Heart right ventricle (tissue), 16 donors: ENCODE results near the gene ZSCAN26. TPM values are rescaled to one million over a fixed set of nuclear protein-coding genes. Genes with fewer than 3 reads are reported as not detected.

ENCODE experiments used
- ATAC-seq, 8 donors: fragments of 200-7000 bp; cut with Tn5 transposase; one replicate each; pipeline ENCODE4 v1.9.1; 2020; ENCODE audit warnings: mild to moderate bottlenecking in 8 of 8, moderate library complexity in 8 of 8, moderate number of reproducible peaks in 1 of 8
- DNase-seq, 2 donors: peaks; one replicate each; pipeline ENCODE4 v3.0.0-alpha.2; 2020
- H3K27ac ChIP-seq, 10 donors: fragments of 200-600 bp; sonication (generic) in 2 of 10; one replicate each; pipeline versions ENCODE4 v1.5.0 to v1.8.0; 2020 to 2022; ENCODE audit warnings: mild to moderate bottlenecking in 3 of 10
- H3K27me3 ChIP-seq, 7 donors: fragments of 200-600 bp; one replicate each; pipeline ENCODE4 v1.8.0; 2021 to 2022; ENCODE audit warnings: mild to moderate bottlenecking in 2 of 7
- H3K36me3 ChIP-seq, 9 donors: fragments of 200-600 bp; sonication (generic) in 1 of 9; one replicate each; pipeline versions ENCODE4 v1.5.0 to v1.8.0; 2020 to 2022; ENCODE audit warnings: mild to moderate bottlenecking in 2 of 9
- H3K4me1 ChIP-seq, 9 donors: fragments of 200-600 bp; sonication (generic) in 1 of 9; one replicate each; pipeline versions ENCODE4 v1.5.0 to v1.8.0; 2020 to 2022; ENCODE audit warnings: mild to moderate bottlenecking in 4 of 9
- H3K4me3 ChIP-seq, 10 donors: fragments of 200-600 bp; sonication (generic) in 2 of 10; one replicate each; pipeline versions ENCODE4 v1.5.0 to v1.8.0; 2020 to 2022; ENCODE audit warnings: mild to moderate bottlenecking in 7 of 10, moderate library complexity in 2 of 10
- H3K9me3 ChIP-seq, 11 donors: fragments of 200-600 bp in 10 of 11; sonication (generic) in 2 of 11; one replicate each; pipeline versions ENCODE4 v1.5.0 to v1.8.0; 2013 to 2022; ENCODE audit warnings: mild to moderate bottlenecking in 2 of 11, control low read depth in 1 of 11, moderate library complexity in 1 of 11
- CTCF ChIP-seq, 9 donors: fragments of 200-600 bp; sonication (generic) in 2 of 9; IDR thresholded peaks; one replicate each; pipeline versions ENCODE4 v1.5.0 to v1.8.0; 2021 to 2022; ENCODE audit warnings: antibody characterized with exemption in 9 of 9, mild to moderate bottlenecking in 5 of 9, moderate library complexity in 1 of 9
- WGBS, 2 donors: extraction: QIAGEN DNeasy Blood & Tissue Kit; methylation state at CpG; one replicate each; pipeline ENCODE4 v1.1.7; 2013; ENCODE audit warnings: inconsistent platforms in 1 of 2; 5-methylcytosine and 5-hydroxymethylcytosine counted together
- intact Hi-C, 10 donors: fragments of 100-400 bp; cut with DNase I; formaldehyde crosslinking; loops; one replicate each; pipeline versions ENCODE4 v1.11.1 to v1.14.2; 2022
- polyA plus RNA-seq, 2 donors: library from polyadenylated mRNA; stranded (reverse); fragments of 200-250 nt; gene quantifications; one replicate each; pipeline ENCODE4 v1.2.3, GENCODE V29; 2013
- total RNA-seq, 10 donors: library from RNA; stranded (reverse); fragmentation: NEBNext Ultra II Directional in 3 of 10; extraction: Animal tissue kit (Norgen Biotek cat#: 25700) in 3 of 10; gene quantifications; one replicate each; pipeline versions ENCODE4 v1.2.1 to v1.2.4, GENCODE V29; 2021 to 2023
- donor health status: Arrhythmogenic right ventricular cardiomyopathy.
- donor health status: ischemic (EF 13 %, LVEDD 7.1; RV severe dilation, severe dysfunction).
- donor health status: healthy with polysubstance abuse.
- donor health status: DM: no; HTN: yes; CAD: no.
- donor health status: DM: no; HTN: no; CAD: no.
- donor health status: ischemic (EF 25% LVEDD 6.9; RV normal size, moderate dysfunction).
- donor health status: ischemic (EF 25% LVEDD 5.7; RV mildly dilated, moderate dysfunction).
- donor health status: healthy.
- donor health status: DM: yes; HTN: yes; CAD: no.
- donor health status: Ischemic cardiomyopathy.
- donor health status: ischemic (EF 35%, LVEDD 5.7; RV mildly dilated, moderate dysfunction).
- donor health status: nonischemic (EF 11% LVEDD 7.7; RV severe dilation, severe dysfunction).
- donor health status: DM: yes; HTN: yes; CAD: no.
- donor health status: PGD.
- donor health status: ischemic (EF 29% LVEDD 5.4; RV normal size, mild dysfunction).
- donor health status: nonischemic (EF 23%, LVEDD 6.1; RV moderate dilation, normal function).

ZSCAN26 gene
- total and polyA plus RNA-seq, 12 donors = 7.5 to 17.8 (median 12.7) TPM

- peak overlapping the region in 1 of 10 donors; percentile 86 for H3K4me3 ChIP-seq
- no peak overlapping the region for H3K27ac ChIP-seq
- H3K36me3 ChIP-seq = peaks cover 0 to 48% (median 36%) of the 10 kb centered on the region in 9 donors
- no peaks in the 10 kb centered on the region for H3K9me3 ChIP-seq
- no peak for TF ChIP-seq CTCF (IDR thresholded peaks at IDR 0.05)
- peaks cover 3 to 29% (median 14%) of the 10 kb centered on the region in 9 donors for H3K4me1 ChIP-seq
- peaks cover 0 to 19% (median 9%) of the 10 kb centered on the region in 7 donors for H3K27me3 ChIP-seq
- DNase-seq = no peak
- no peak for ATAC-seq
- intact Hi-C loops = loop anchor here in 6 of 10 donors (5.0 to 10.0 kb wide), 5 partner anchors 84 to 144 kb away; partner anchors contain the start of genes ZKSCAN8 (in 2 of the 6) and ZNF165 (in 1 of the 6)
- 89 to 94% methylated on average over 2 of the region's 2 CpGs for WGBS, 2 donors
Observed at GRCh38 chr6:28226460-28226859, 40.5 kb upstream of the ZSCAN26 start.

GRCh38 chr6:28232785-28233184 lies 34.2 kb upstream of the ZSCAN26 start:
- 97 to 98% methylated on average over 11 of the region's 11 CpGs for WGBS, 2 donors

GRCh38 chr6:28235912-28236452 lies 31.0 kb upstream of the ZSCAN26 start:
- H3K9me3 ChIP-seq = no peaks in the 10 kb centered on the region
- H3K27me3 ChIP-seq = no peaks in the 10 kb centered on the region
- H3K36me3 ChIP-seq = peaks cover 0 to 60% (median 13%) of the 10 kb centered on the region in 9 donors
- no peak for TF ChIP-seq CTCF (IDR thresholded peaks at IDR 0.05)
- DNase-seq (no peak), ATAC-seq (no peak)
- H3K4me3 ChIP-seq = no peak overlapping the region
- 86 to 88% methylated on average over 3 of the region's 3 CpGs for WGBS, 2 donors
- intact Hi-C loops = no loop called here
- H3K4me1 ChIP-seq = peaks cover 0 to 12% (median 0%) of the 10 kb centered on the region in 9 donors
- no peak overlapping the region for H3K27ac ChIP-seq

More at GRCh38 chr6:28232785-28233184, 34.2 kb upstream of the ZSCAN26 start:
- DNase-seq (no peak), ATAC-seq (no peak)
- Histone ChIP-seq H3K36me3 (peaks cover 0 to 80% (median 42%) of the 10 kb centered on the region in 9 donors), H3K4me3 (no peak overlapping the region), H3K9me3 (no peaks in the 10 kb centered on the region), H3K27me3 (no peaks in the 10 kb centered on the region), H3K4me1 (peaks cover 0 to 12% (median 0%) of the 10 kb centered on the region in 9 donors), H3K27ac (no peak overlapping the region)
- intact Hi-C loops = no loop called here
- no peak for TF ChIP-seq CTCF (IDR thresholded peaks at IDR 0.05)

- no peak for ATAC-seq
- WGBS, 2 donors = 97 to 100% methylated on average over 1 of the region's 1 CpG
Observed at GRCh38 chr6:28239636-28240035, 27.3 kb upstream of the ZSCAN26 start.

More at GRCh38 chr6:28239636-28240035, 27.3 kb upstream of the ZSCAN26 start:
- Histone ChIP-seq H3K36me3 (peaks cover 0 to 40% (median 6%) of the 10 kb centered on the region in 9 donors), H3K9me3 (no peaks in the 10 kb centered on the region), H3K27me3 (no peaks in the 10 kb centered on the region), H3K4me3 (no peak overlapping the region), H3K4me1 (peaks cover 0 to 14% (median 0%) of the 10 kb centered on the region in 9 donors), H3K27ac (no peak overlapping the region)
- no peak for DNase-seq
- TF ChIP-seq CTCF (IDR thresholded peaks at IDR 0.05) = no peak
- intact Hi-C loops = no loop called here
